ENCODE results near the gene SMIM45.

Gene SMIM45

DNA sequence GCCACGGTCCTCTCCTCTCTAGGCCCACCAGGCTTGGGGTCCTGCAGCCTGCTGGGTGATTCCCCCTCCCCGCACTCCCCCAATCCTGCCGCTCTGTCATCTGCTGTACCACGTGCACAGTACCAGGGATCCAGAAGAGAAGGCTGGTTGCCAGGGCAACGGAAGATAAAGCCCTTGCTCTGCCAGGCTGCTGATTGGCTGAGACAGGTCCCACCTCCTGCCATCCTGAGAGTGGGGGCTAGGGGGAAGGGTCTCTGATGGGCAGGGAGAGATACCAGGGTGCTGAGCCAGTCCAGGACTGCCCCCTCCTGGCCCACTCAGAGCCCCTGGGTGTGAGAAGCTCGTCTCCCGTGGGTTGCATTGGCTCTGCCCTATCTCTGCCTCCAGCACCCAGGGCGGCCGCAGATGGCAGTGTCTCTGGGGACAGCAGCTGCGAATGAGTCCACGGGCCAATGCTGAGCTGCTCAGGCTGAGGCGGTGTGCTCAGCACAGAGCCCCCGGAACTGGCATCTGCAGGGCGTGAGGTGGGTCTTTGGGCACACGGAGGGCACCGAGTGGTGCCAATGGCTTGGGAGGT is at the start of gene SMIM45:
Gene SMIM45, plus strand, starts transcription at position 253 of the 577 bp plus-strand sequence.
- DNase-seq (ENCODE audit: low read depth) = no peak
- no peak within 1 kb of the TSS for H3K4me3 ChIP-seq (ENCODE audit: low read depth, low read length)

DNA sequence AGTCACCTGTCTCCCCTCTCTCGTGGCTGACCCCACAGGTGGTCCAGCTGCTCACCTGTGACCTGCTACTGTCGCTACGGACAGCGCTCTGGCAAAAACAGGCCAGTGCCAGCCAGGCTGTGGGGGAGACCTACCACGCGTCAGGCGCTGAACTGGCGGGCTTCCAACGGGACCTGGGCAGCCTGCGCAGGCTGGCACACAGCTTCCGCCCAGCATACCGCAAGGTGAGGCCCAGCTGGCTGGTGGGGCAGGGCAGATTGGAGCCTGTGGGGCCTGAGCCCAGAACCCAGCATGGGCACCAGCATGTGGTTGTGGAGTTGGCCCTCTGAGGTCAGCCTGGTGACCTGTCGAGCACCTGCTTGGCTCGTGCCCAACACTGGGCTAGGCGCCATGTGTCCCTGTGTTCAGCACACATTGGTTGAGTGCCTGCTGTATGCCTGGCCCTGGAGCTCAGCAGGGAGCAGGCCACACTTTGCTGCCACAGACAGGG is 49.0 kb upstream of the SMIM45 start:
- DNase-seq (ENCODE audit: low read depth) = no peak
- no peak overlapping the region for H3K4me3 ChIP-seq (ENCODE audit: low read depth, low read length)

DNA sequence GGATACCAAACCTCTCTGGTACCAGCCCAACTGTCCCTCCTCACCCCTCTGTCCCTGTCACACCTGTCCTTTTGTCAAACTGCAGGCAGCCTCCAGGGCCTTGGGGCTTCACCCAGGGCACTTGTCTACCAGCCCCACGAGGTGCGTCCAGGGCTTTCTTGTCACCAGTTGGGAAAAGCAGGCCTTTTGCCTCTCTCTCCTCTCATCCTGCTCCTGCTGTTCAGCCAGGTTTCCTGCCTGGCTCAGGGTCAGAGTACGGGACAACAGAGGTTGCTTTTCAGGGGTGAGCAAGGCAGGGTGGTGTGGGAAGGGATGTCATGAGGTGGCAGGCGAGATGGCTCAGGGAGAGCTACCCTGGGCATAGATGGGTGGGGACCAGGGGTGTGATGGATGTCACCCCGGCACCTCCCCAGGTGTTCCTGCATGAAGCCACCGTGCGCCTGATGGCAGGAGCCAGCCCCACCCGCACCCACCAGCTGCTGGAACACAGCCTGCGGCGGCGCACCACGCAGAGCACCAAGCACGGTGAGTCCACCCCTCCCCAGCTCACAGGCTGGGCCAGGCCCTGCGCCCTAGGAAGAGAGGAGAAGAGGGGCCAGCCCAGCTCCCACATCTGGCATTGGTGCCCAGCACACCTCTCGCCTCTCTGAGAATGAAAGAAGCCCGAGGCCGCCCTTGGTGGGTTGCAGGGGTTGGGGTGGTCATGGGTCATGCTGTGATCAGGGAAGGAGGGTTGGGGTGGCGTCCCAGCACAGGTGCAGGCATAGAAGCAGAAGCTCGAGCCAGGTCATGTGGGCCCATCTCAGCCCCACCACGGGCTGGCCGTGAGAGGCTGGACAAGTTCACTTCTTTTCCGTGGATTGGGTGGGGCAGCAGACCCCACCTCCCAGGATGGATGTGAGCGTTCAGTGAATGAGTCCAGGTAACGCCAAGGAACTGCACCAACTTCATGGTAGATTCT is 47.2 kb upstream of the SMIM45 start:
- no peak overlapping the region for H3K4me3 ChIP-seq (ENCODE audit: low read depth, low read length)
- DNase-seq (ENCODE audit: low read depth) = no peak

DNA sequence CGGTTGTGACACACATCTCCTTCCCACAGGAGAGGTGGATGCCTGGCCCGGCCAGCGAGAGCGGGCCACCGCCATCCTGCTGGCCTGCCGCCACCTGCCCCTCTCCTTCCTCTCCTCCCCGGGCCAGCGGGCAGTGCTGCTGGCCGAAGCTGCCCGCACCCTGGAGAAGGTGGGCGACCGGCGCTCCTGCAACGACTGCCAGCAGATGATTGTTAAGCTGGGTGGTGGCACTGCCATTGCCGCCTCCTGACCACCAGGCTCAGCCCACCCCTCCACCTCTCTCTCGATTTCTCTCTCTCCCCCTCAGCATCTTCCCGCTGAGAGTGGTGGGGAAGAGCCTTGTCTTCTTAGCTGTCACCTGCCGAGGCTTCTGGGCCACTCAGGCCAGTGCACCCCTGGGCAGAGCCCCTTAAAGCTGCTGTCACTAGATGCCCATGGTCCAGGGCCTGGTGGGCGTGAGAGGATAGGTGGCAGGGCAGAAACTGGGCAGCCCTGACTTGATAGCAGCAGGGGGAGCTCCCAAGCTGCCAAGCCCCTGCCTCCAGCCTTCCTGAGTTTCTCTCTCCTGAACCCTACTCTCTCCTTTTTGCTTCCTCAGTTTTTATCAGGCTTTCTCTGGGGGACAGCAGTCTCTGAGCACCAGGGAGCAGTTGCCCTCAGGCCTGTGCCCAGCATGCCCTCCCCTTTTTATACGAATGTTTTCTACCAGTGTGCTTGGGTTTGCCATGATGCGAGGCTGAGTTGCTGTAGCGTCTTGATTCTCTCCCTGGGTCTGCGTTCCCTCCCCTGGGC is 46.3 kb upstream of the SMIM45 start:
- DNase-seq (ENCODE audit: low read depth) = no peak
- H3K4me3 ChIP-seq (ENCODE audit: low read depth, low read length) = no peak overlapping the region

DNA sequence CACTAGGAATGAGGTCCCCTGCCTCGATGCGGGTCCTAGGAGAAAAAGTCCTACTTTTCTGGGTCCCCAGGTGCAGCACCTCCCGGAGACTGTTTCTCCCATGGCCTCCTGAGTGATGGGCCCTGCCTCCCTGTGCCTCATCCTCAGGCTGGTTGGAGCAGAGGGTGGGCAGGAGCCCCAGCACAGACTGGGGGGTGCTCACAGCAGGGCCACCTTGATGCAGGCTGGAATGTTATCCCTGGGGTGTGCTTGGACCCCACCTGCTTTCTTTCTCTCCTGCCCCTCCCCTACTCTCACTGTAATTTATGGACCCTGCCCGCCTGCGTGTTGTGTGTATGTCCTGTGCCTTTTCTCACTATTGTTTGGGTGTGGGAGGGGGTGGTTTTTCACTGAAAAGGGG is 45.1 kb upstream of the SMIM45 start:
- H3K4me3 ChIP-seq (ENCODE audit: low read depth, low read length) = no peak overlapping the region
- no peak for DNase-seq (ENCODE audit: low read depth)

DNA sequence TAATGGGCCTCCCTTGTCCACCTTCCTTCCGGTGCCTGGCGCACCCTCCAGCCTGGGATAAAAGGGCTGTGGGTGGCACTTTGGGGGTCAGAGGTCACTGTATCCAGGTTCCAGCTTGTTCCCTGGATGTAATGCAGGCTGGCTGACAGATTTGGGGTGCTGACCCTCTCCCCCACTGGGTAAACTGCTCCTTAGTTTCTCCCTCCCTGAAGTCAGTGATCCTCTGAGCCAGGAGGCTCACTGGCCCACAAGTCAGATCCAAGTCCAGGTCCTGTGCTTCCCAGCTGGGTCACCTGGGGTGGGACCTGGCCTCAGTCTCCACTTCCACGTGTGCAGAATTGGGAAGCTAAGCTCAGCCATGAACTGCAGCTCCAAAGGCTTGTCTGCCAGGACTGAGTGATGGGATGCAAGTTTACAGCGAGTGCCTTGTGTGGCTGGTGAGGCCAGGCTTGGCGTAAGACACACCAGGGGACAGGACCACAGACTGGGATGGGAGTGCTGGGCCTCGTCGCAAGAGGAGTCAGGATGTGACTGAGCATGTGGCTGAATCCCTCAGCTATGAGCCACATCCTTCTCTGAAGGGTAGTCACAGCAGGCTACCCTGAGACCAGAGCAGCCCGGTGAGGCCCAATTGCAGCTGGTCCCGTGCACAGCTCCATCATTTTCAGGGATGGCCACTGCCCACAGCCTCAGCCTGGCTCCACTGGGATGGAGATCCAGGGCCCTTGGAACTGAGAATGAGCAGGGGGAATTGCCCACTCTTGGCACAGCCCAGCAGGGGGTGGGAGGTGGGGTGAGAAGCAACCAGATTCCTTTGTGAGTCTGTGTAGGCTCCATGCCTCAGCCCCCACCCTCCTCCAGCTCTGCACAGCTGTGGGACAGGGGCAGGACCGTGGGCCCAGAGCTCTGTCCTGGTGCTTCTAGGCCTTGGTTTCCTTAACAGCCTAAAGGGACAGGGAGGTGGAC is 44.2 kb upstream of the SMIM45 start:
- no peak overlapping the region for H3K4me3 ChIP-seq (ENCODE audit: low read depth, low read length)
- DNase-seq (ENCODE audit: low read depth) = no peak

DNA sequence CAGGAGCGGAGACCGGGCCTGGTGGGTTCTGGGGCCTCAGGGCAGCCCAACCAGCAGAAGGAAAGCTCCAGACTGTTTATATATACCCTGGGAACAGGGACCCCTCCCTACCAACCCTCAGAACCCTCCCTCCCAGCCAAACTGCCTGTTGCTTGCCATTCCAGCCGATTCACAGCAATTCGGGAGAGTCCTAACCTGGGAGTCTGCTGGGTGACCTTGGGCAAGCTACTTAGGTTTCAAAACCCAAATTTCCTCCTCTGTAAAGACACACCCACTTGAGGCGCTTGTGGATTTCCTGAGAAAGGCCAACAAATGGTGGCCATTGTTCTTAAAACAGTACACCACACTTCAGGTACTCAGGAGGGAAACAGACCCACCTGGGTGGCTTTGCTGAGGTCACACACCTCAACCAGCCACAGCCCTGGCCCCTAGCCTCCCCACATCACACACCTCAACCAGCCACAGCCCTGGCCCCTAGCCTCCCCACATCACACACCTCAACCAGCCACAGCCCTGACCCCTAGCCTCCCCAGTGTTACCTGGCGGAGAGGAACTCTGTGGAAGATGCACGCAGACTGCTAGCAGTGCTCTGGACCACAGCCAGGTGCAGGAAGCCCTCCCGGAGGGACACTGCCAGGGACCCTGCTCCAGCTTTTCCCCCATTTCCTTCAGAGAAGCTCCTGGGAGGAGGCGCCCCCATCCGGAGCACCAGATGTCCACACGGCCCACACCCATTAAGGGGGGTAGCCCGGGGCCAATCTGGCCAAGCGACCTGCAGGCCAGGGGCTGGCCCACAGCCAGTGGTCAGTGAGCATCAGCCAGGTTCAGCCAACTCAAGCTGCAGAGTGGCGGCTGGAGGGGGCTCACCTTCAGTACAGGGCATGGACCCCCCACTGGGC is 43.3 kb upstream of the SMIM45 start:
- DNase-seq (ENCODE audit: low read depth) = no peak
- no peak overlapping the region for H3K4me3 ChIP-seq (ENCODE audit: low read depth, low read length)

DNA sequence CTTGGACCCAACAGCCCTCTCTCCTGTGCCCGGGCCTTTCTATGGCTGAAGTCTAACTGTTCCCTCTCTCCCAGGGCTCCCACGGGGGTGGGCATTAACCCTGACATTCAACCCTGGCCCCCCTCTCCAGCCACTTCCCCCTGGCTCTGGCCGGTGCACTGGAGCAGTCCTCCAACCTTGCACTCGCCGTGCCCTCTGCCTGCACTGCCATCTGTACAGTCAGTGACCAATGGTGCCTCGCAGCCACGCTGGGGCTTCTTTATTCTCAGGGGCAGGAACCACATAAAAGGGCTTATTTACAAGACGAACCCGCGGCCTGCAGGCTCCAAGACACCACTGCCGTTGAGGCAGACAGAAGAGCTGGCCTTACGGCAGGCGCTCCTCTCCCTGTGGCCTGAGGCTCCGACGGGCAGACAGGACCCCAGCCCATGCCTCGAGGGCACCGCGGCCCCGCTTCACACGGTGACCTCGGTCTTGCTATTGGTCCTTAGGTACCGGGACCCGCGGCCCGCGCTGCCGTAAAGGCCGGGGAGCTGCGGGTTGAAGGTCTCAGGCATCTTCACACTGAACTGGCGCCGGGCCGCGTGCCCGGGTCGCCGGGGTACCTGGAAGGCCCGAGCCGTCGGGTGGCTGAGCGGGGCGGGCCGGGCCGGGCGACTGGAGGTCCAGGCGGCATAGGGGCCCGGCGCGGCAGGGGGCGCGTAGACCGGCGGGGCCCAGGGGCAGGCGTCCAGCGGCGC is 42.5 kb upstream of the SMIM45 start:
- no peak overlapping the region for H3K4me3 ChIP-seq (ENCODE audit: low read depth, low read length)
- no peak for DNase-seq (ENCODE audit: low read depth)

DNA sequence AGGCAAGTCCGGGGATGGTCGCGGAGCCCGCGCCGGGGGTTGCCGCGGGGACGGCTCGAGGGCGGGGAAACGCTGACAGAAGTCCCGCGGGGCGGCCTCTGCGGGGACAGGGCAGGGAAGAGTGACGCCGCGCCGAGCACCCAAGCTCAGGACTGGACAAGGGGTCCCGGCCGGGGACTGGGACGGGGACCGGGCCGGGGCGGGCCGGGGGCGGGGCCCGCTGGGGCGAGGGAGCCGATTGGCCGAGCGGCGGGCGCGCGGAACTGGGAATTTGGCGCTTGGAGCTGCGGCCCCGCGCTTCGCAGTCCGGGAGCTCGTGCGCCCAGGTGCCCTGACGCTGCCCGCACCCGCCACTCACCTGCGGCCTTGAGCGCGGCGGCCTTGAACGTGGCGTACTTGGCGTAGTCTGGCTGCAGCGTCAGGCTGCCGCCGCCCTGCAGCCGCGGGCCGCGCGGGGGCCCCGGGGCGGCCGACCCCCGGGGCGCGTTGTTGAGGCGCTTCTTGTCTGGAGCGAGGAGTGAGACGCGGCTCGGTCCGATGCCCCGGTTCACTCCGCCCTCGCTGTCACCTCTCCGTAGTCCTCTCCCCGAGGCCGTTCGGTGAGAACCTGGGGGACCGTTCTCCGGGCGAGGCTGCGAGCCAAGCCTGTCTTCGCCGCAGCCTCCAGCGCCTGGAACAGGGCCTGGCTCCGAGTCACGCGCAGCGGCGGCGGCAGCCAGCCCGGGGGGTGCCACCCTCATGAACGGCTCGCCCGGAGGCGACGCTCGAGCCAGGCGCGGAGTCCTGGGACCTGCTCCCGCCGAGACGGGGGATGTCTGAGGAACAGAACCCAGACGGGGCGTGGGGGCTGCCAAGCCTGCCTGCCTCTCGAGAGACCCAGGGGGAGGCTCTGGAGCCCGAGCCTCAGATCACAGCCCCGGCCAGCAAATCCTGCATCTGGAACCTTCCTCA is 41.6 kb upstream of the SMIM45 start:
- no peak for DNase-seq (ENCODE audit: low read depth)
- H3K4me3 ChIP-seq (ENCODE audit: low read depth, low read length) = peak overlapping the region; percentile 28

DNA sequence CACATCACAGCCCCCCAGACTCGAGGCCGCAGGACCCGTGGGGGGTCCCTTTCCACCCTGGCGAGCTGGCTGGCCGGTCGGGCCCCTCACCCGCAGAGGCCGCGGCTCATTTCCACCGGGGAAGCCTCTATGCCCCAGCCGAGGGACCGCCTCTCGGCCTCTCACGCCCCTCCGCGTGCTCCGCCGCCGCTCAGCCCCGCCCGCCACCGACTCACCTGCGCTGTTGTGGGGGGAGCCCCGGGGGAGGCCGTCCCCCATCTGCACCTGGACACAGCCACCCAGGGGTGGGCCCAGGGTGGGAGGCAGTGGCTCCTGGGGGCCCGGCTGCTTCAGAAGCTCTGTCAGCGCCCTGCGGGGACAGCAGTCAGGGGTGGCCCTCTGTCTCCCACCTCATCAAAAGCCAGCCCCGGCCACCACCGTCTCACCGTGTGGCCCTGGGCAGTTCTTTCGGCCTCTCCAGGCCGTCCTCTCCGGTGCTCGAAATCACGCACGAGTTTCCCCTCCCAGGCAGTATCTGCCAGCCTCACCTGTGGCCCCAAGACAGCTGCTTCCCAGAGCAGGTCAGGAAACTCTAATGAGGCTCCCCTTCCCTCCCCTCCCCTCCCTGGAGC is 40.8 kb upstream of the SMIM45 start:
- H3K4me3 ChIP-seq (ENCODE audit: low read depth, low read length) = peak overlapping the region; percentile 28
- DNase-seq (ENCODE audit: low read depth) = no peak

DNA sequence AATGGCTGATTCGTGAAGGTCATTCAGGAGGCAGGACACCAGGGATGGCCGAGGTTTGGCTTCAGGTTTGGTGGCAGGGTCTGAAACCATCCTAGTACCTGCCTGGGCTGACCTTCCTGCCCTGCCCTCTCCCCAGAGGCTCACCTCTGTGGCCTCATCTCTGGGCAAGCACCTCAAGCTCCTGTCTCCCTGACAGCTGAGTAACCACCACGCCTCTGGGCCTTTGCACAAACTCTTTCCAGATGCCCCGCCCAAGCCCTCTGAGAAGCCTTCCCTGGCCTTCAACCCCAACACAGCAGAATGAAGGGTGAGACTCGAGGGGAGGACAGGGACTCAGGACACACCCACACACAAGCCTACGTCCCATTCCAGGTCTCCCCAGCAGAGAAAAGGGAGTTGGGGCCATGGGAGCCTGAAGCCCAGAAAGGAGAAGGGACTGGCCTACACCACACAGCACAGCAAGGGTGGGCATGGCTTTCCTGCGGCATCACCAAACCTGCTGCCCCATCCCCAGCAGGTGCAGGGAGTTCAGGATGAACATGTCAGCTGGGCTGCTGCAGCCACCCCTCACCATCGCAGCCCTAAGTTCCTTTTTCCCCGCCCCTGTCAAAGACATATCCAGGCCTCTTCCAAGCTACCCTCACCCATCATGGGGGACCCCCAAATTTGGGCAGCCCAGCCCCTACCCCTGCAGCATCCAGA is 39.5 kb upstream of the SMIM45 start:
- DNase-seq (ENCODE audit: low read depth) = no peak
- H3K4me3 ChIP-seq (ENCODE audit: low read depth, low read length) = no peak overlapping the region

DNA sequence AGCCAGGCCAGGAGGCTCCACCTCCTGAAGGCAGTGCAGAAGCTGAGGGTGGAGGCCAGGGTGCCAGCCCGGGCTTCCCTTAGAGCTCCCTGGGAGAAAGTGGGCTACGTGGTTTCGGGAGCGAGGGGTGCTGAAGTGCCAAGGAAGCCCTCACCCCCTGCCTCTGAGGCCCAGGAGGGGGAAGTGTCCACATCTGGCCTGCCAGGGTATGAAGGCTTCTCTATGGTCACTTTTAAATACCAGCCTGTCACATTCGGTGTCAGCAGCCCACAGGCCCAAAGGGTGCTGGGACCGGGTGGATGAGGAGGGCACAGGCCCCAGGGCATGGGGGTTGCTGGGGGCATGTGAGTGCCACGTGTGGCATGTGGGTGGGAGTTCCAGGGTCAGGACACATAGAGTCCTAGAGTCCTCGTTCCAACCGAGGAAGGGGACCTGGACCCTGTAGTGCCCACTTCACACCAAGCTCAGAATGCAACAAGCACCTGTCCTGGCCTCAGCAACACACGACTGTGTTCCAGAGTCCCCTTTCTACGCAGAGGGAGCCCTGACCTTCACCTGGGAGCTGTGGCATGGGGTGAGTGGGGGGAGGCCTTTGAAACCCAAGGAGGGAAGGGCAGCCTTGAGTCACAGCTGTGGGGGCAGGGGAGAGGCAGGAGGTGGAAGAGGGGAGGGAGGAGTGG is 38.8 kb upstream of the SMIM45 start:
- no peak overlapping the region for H3K4me3 ChIP-seq (ENCODE audit: low read depth, low read length)
- no peak for DNase-seq (ENCODE audit: low read depth)

DNA sequence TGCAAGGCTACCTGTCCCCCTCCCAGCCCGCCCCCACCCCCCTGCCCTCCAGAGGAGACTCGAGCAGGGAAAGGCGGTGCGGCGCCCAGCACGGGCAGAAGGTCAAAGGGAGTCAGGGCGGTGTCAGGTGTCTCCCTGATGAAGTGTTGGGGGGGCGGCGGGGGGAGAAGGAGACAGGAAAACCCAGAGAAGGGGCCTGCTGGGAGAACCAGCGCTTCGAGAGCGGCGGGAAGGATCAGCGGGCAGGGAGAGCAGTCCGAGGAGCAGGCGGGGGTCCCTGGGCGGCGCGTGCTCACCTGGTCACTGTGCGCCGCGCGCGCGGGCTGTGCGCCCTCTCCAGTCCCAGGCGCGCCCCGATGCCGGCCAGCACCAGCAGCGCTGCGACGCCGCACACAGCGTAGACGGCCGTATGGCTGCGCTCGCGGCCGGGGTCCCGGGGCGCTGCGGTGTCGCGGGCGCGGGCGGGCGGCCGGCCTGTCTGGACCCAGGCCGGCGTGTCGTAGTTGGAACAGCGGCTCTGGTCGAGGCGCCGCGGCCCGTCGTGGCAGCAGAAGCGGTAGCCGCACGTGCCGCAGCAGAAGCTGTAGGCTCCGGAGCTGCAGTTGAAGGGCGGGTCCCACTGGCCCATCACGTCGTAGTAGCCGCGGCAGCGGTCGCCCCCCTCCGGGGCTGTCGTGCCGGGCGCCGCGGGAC is 38.0 kb upstream of the SMIM45 start:
- DNase-seq (ENCODE audit: low read depth) = no peak
- no peak overlapping the region for H3K4me3 ChIP-seq (ENCODE audit: low read depth, low read length)

DNA sequence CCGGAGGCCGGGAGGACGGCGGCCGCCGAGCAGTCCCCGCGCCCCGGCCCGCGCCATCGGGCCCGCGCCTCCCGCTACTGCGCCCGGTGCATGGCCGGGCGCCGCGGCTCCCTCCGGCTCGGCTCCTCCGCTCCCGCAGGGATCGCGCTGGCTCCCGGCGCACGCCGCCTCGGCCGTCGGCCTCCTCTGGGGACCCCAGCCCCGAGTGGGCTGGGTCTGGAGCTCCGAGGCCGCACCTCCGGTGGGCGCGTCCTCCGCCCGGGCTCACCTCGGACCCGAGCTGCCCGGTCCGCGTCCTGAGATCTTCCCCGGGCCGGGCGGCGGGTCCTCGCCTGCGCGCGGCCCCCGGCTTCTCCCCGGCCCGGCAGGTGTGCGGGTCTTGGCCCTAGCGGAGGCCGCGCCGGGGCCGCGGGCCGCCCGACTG is 37.3 kb upstream of the SMIM45 start:
- peak overlapping the region; percentile 7 for H3K4me3 ChIP-seq (ENCODE audit: low read depth, low read length)
- DNase-seq (ENCODE audit: low read depth) = no peak

Data from skeletal muscle cell (primary cell).